ENCODE results near the gene STMN3.

DNA sequence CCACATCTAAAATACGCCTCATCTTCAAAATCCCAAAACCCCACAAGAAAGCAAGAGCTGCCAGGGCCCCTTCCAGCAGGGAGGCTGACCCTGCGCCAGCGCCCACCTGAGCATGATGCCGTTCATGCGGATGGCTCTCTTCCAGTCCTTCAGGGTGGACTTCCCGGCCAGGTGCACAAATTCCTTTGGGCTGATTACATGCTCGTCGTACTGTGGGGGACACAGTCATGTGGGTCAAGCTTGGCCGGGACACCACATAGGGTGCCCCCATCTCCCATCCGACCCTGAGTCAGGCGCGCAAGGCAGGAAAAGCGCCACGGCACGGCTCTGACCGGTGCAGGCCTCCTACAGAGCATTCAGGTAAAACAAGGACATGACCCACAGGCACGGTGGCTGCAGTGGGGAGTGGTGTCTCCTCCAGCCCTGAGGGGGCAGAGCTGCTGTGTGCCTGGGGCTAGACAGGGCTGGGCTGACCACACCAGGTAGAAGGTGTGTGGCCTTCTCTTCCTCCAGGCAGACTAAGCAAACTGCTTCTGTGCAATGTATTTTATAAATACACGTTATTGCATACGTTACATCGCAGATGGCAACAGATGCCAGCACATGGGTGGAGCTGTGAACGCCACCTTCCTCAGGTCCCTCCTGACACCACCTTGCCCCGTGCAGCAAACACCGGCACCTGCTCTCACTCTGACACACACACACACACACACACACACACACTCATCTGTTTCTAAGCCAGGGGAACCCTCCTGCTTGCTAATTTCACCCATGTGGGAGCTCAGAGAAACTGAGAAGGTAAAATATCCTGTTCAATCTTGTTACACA is 55.4 kb downstream of the STMN3 start:
- TF ChIP-seq, protein P1, sequence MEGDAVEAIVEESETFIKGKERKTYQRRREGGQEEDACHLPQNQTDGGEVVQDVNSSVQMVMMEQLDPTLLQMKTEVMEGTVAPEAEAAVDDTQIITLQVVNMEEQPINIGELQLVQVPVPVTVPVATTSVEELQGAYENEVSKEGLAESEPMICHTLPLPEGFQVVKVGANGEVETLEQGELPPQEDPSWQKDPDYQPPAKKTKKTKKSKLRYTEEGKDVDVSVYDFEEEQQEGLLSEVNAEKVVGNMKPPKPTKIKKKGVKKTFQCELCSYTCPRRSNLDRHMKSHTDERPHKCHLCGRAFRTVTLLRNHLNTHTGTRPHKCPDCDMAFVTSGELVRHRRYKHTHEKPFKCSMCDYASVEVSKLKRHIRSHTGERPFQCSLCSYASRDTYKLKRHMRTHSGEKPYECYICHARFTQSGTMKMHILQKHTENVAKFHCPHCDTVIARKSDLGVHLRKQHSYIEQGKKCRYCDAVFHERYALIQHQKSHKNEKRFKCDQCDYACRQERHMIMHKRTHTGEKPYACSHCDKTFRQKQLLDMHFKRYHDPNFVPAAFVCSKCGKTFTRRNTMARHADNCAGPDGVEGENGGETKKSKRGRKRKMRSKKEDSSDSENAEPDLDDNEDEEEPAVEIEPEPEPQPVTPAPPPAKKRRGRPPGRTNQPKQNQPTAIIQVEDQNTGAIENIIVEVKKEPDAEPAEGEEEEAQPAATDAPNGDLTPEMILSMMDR (conservative IDR thresholded peaks at IDR 0.05) = no peak
- no peak for TF ChIP-seq ZFX (IDR thresholded peaks at IDR 0.05)
